Measurements from ENCODE around the gene TRAF5.

TRAF5 gene

DNA sequence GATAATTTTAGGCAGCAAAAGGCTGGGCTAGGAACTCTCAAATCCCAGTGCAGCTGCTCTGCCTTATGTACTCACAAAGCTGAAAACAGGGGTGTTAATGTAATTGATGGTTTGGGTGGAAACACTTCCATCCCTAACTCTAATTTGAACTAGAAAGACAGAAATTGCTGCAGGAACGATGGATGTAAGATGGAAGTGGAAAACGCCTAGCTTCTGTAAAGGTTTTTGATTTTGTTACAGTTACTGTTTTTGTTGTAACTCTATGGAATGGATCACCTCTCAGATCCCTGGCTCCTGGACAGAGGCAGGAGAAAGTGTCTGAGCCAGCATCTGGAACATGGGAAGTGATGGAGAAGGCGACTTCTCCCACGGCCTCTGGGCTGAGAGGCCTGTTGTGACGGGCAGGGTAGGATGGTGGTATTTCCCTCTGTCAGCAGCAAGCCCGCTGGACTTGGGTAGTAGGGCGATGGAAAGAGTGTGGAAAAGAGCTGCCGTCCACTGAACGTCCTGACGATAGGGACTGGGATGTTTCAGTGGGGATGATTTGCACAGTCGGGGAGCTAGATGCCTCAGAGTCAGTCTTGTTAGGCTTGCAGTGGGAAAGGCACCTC is 1.6 kb downstream of the TRAF5 start:
- TF ChIP-seq, protein P1, sequence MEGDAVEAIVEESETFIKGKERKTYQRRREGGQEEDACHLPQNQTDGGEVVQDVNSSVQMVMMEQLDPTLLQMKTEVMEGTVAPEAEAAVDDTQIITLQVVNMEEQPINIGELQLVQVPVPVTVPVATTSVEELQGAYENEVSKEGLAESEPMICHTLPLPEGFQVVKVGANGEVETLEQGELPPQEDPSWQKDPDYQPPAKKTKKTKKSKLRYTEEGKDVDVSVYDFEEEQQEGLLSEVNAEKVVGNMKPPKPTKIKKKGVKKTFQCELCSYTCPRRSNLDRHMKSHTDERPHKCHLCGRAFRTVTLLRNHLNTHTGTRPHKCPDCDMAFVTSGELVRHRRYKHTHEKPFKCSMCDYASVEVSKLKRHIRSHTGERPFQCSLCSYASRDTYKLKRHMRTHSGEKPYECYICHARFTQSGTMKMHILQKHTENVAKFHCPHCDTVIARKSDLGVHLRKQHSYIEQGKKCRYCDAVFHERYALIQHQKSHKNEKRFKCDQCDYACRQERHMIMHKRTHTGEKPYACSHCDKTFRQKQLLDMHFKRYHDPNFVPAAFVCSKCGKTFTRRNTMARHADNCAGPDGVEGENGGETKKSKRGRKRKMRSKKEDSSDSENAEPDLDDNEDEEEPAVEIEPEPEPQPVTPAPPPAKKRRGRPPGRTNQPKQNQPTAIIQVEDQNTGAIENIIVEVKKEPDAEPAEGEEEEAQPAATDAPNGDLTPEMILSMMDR (IDR thresholded peaks at IDR 0.05; ENCODE audit: insufficient read depth, missing control alignments): no peak
- FAIRE-seq (no peak), DNase-seq (ENCODE audit: insufficient read length, low spot score) (no peak)

- FAIRE-seq: no peak
- no peak for DNase-seq (ENCODE audit: insufficient read length, low spot score)
- TF ChIP-seq, protein P1 (IDR thresholded peaks at IDR 0.05; ENCODE audit: insufficient read depth, missing control alignments): no peak
Observed at GRCh38 chr1:211328866-211329475, 2.3 kb downstream of the TRAF5 start.

- DNase-seq (ENCODE audit: insufficient read length, low spot score): no peak
- TF ChIP-seq, protein P1 (IDR thresholded peaks at IDR 0.05; ENCODE audit: insufficient read depth, missing control alignments): no peak
- no peak for FAIRE-seq
Observed at GRCh38 chr1:211329764-211330201, 3.1 kb downstream of the TRAF5 start.

DNA sequence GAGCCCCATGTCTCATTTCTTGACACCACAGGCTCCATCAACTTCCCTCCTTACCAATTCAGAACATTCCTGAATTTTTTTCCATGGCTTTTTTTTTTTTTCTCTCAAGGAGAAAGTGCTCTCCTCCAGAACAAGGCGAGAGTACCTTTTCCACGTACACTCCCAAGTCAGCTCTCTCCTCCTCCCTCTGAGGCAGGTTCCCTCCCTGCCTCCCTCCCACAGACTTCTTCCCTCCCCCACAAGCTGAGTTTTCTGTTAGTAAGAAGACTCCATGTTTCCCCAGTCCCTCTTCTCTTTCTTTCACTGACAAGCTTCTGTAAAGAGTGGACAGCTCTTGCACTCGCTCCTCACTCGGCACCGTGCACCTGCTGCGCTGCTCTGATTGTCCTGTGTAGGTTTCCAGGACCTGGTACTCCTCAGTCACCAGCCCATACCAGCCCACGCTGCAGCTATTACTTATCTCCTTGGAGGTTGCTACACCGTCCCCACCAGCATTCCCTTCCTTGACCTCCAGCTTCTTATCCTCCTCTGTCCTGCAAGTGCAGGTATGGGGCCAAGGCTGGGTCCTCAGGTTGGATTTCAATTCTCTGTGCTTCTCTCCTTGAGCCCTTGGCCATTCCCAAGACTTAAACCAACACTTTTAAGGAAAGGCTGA is 3.8 kb downstream of the TRAF5 start:
- no peak for DNase-seq (ENCODE audit: insufficient read length, low spot score)
- TF ChIP-seq, protein P1 (IDR thresholded peaks at IDR 0.05; ENCODE audit: insufficient read depth, missing control alignments): no peak
- no peak for FAIRE-seq

DNA sequence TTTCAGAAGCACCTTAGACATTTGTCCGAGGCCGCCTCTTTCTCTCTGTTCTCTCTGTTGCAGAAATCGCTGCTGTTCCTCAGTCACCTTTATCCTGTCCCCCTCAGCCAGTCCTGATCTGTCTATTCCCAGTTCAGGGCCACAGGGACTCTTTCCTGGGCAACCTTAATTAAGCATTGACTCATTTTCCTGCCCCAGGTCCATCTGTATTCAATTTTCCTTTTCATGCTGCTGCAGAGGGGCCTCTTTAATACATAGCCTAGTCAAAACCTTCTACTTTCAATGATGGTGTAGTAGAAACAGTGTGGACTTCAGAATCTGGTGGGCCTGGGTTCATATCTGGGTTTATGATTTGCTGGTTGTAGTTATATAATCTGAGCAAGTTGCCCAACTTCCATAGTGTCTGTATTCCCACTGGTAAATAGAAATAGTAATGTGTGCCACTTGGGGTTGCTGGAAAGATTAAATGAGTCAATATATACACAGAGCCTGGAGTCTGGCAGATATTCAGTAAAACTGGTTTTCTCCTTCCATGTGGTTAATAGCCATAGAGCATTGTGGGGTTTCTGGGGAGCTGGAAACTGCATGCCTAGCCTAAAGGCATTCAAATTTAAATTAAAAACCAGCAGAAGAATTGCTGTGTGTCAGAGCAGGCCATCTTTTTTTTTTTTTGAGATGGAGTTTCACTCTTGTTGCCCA is 4.5 kb downstream of the TRAF5 start:
- TF ChIP-seq, protein P1 (IDR thresholded peaks at IDR 0.05; ENCODE audit: insufficient read depth, missing control alignments): no peak
- FAIRE-seq (no peak), DNase-seq (ENCODE audit: insufficient read length, low spot score) (no peak)

GRCh38 chr1:211332036-211332616 is 5.5 kb downstream of the TRAF5 start:
- no peak for DNase-seq (ENCODE audit: insufficient read length, low spot score)
- no peak for FAIRE-seq
- TF ChIP-seq, protein P1 (IDR thresholded peaks at IDR 0.05; ENCODE audit: insufficient read depth, missing control alignments): no peak

Measured in D721Med (cell line).